ENCODE measurements around the gene EPHA6. TPM values are rescaled to one million over a fixed set of nuclear protein-coding genes. Genes with fewer than 3 reads are reported as not detected.

EPHA6 gene
- total and polyA plus RNA-seq, 10 of the 15 experiments (the other 5 are each of a cell fraction or from before 2014, with no cell fraction given) = not detected

DNA sequence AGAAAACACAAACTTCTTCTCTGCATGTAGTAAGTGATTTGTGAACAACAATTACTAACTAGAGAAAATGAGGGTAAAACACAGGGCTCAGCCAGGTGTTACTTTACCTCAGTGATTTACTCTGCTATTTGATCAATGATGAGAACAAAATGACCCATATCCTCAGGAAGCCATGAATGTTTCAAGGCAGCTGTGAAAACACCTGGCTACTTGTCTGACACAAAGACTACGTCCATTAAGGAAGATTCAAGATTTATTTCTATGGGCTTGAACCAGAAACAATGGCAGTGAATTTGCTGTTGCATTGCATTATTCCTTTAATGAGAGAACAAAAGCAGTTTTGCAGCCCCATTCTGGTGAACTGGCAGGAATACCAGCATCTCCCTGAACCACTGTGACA is 575.5 kb downstream of the EPHA6 start (continued):
- TF ChIP-seq CUX1 (IDR thresholded peaks at IDR 0.05; ENCODE audit: insufficient replicate concordance, low read depth, low read length) = no peak
- no peak for TF ChIP-seq BMI1 (IDR thresholded peaks at IDR 0.05; ENCODE audit: borderline replicate concordance)
- no peak for TF ChIP-seq CEBPZ (IDR thresholded peaks at IDR 0.05; ENCODE audit: low read depth, low read length)
- TF ChIP-seq, protein P1, sequence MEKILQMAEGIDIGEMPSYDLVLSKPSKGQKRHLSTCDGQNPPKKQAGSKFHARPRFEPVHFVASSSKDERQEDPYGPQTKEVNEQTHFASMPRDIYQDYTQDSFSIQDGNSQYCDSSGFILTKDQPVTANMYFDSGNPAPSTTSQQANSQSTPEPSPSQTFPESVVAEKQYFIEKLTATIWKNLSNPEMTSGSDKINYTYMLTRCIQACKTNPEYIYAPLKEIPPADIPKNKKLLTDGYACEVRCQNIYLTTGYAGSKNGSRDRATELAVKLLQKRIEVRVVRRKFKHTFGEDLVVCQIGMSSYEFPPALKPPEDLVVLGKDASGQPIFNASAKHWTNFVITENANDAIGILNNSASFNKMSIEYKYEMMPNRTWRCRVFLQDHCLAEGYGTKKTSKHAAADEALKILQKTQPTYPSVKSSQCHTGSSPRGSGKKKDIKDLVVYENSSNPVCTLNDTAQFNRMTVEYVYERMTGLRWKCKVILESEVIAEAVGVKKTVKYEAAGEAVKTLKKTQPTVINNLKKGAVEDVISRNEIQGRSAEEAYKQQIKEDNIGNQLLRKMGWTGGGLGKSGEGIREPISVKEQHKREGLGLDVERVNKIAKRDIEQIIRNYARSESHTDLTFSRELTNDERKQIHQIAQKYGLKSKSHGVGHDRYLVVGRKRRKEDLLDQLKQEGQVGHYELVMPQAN (conservative IDR thresholded peaks at IDR 0.05) = no peak
- TF ChIP-seq PML (IDR thresholded peaks at IDR 0.05; ENCODE audit: low read length) = no peak
- no peak for TF ChIP-seq HDAC2 (IDR thresholded peaks at IDR 0.05)
- TF ChIP-seq STAT1 (conservative IDR thresholded peaks at IDR 0.05) = no peak

All from GM12878 (cell line).